ENCODE data around the gene PDGFA.

PDGFA gene

DNA sequence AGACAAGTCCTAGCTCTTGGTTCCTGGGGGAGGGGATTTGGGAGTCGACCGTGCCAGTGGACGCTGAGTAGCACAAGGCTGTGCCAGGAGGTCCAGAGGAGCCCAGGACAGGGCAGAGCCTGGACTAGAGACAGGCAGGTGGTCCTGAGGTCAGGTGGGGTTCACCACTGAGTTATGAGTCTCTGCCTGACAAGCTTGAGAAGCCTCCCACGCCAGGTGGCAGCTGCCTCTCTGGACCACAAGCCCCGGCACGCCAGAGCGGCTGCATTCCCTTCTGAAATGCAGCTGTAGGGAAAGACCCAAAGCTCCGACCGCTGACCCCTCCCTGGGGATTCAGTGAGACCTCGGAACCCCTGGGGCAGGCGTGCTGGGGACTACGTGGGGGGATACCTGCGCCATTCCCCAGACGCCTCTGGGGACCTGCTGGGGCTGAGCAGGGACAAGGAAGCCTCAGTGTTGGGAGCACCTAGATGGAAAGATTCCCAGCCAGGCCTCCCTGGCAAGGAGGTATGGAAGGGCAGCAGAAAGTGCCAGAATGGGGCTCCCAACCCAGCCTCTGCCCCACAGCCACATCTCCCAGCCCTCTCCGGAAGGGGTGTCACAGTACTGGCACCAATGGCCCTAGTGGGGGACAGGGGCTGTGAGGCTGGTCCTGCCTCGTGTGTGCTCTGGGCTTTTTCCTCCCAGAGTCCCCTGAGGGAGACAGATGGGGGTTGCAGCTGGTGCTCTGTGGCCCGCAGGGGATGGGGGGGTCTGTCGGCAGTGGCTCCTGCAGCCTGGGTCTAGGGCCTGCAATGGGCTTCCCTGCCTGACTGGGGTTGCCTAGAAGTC, 29.0 kb downstream of the PDGFA start:
- DNase-seq (ENCODE audit: low read depth): no peak

DNA sequence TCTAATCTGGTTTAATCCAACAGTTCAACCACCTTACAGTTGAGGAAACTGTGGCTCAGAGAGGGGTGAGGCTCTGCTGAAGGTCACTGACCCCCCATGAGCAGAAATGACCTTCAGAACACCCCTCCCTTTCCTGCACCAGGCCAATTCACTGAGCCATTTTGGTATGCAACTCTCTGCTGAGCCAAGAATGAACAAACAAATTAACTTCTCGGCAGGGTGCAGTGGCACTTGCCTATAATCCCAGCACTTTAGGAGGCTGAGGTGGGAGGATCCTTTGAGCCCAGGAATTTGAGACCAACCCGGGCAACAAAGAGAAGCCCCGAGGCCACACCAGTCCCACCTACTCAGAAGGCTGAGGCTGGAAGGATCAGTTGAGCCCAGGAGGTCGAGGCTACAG, 29.8 kb downstream of the PDGFA start:
- DNase-seq (ENCODE audit: low read depth): no peak

DNA sequence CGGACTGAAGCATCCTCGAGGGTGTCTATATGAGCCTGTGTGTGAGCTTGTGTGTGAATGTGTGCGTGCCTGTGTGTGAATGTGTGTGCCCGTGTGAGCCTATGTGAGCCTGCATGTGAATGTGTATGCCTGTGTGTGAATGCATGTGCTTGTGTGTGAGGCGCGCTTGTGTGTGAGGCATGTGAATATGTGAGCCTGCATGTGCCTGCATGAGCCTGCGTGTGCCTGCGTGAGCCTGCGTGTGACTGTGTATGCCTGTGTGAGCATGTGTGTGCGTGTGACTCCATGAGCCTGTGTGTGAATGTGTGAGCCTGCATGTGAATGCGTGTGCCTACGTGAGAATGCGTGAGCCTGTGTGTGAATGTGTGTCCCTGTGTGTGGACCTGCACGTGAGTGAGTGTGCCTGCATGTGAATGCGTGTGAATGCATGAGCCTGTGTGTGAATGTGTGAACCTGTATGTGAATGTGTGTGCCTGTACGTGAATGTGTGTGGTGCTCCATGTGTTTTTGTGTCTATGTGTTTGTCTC, 33.4 kb downstream of the PDGFA start:
- DNase-seq (ENCODE audit: low read depth): no peak

DNA sequence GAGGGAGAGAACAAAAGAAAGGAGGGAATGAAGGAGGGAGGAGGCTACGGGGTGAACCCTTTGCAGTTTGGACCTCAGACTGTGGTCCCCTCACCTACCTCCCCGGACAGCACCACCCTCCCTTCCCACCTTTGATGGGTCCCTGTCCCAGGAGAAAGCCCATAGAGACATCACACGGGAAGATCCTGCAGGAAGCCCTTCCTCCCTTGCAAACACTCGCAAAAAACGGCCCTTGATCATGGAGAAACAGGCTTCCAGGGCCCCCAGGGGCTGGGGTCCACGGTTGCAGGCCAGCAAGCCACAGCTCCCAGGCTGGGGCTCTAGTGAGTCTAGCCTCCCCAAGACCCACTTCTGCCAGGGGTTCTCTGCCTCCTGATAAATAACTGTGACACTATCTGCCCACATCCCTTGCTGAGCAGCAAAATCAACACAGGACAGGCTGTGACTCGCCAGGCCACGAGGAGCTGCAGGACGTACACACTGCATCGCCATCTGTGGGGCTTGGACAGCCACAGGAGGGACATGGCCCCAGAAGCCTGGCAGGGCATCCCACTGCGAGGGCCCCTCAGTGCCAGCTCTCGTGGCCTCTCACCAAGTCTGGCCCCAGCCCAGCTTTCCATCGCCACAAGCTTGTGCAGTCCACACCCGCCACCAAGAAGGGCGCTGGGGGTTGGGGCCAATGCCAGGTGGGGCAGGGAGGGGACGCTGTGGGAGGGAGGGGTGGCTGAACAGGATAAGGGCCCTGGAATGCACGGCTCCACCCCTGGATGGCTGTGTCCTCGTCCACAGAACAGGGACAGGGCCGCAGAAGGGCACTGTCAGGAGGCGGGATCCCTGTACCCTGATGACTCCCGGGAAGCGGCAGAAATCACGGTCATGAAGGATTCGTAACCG, 34.2 kb downstream of the PDGFA start:
- no peak for DNase-seq (ENCODE audit: low read depth)

DNA sequence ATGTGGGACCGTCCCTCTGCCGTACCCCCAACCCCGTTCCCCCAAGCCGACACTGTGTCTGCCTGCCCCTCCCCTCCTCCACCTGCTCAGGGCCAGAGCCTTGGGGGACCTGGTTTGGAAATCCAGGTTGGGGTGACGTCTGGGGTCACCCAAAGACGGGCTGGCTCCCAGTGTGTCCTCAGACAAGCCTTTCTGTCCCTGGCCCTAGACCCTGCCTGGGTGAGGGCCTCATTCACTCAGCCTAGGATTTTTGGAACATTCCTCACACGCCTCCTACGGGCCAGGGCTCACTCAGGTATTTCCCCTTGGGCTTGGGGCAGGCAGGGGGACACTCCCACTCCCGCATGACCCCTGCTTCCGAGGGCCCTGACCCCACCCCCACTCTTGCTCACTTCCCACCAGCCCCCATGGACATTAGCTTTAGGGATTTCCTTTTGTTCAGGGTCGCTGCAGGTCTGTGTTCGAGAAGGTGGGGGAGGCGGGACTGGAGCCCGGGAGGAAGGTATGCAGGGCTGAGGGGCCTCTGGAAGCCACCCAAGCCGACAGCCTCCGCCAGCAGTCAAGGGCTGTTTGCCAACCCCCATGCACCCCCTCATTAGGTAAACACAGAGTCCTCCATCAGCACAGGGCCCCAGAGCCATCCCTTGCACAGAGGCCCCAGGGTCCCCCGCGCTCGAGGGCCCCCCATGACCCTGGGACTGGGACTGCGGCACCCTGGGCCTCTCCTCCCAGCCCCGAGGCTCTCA, 35.1 kb downstream of the PDGFA start:
- DNase-seq (ENCODE audit: low read depth): no peak

DNA sequence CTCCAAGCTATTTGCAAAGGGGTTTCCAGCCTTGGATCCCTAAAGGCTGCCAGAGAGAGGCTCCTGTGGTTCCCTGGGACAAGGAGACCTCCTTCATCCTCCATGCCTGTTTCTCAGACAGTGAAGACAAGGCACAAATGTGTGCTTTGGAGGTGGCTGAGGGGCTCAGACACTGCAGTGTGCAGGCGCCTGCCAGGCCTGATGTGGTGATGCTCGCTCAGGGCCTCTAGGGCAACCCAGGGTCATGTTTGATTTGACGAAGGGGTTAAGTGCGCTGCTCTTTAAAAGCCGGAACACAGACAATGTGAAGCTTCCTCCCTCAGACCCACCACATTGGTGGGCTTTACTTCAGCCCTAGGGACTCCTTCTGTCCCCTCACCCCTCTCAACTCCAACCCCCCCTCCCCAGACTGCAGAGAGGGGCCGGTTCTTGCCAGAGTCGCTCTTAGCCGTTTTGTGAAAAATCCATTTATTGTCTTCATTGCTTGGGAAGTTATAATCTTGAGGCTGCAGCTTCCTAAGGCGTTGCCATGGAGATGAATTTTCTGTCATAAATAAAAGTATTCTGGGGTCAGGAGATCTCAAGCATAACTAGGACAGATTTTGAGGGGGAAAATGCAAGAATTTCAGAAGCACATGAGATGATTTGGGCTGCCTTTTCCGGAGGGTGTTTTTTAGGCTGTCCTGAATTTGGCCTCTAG, 35.8 kb downstream of the PDGFA start:
- no peak for DNase-seq (ENCODE audit: low read depth)

DNA sequence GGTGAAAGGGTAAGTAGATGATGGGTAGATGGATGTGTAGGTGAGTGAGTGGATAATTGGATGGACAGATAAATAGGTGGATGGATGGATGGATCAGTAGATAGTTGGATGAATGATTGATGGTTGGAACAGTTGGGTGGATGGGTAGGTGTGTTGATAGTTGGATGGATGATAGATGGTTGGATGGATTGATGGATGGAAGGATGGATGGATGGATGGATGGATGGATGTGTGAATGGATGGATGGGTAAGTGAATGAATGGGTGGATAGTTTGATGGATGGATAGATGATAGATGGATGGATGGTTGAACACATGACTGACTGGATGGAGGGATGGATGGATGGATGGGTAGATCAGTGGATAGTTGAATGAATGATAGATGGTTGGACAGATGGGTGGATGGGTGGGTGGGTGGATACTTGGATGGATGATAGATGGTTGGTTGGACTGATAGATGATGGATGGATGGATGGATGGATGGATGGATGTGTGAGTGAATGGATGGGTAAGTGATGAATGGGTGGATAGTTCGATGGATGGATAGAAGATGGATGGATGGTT, 37.0 kb downstream of the PDGFA start:
- no peak for DNase-seq (ENCODE audit: low read depth)

DNA sequence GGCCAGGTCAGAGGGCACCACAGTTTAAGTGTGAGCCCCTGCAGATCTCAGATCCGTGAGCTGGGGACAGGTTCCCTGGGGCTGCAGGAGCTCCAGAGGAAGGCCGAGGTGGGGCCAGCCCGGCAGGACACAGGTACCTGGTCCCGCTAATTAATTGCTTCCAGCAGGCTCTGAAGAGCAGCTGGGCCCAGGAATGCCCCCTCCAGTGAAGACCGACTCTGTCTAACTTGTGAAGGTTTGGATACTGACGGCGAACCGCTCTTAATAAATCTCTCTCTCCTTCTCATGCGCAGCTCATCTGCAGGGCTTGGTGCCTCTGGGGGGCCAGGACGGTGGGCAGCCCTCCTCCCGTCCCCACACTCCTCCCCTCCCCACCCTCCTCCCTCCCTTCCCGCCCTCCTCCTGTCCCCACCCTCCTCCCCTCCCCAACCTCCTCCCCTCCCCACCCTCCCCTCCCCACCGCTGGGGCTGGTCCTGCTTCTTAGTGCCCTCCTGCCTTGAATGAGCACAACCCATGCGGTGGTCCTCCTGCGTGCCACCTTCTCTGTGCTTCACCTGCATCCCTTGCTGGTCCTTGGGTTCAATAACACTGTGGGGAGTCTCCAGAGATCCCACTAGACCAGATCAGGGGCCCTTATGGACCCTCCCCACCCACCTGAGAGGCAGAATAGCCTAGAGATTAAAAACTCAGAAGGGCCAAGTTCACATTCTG, 38.3 kb downstream of the PDGFA start:
- no peak for DNase-seq (ENCODE audit: low read depth)

DNA sequence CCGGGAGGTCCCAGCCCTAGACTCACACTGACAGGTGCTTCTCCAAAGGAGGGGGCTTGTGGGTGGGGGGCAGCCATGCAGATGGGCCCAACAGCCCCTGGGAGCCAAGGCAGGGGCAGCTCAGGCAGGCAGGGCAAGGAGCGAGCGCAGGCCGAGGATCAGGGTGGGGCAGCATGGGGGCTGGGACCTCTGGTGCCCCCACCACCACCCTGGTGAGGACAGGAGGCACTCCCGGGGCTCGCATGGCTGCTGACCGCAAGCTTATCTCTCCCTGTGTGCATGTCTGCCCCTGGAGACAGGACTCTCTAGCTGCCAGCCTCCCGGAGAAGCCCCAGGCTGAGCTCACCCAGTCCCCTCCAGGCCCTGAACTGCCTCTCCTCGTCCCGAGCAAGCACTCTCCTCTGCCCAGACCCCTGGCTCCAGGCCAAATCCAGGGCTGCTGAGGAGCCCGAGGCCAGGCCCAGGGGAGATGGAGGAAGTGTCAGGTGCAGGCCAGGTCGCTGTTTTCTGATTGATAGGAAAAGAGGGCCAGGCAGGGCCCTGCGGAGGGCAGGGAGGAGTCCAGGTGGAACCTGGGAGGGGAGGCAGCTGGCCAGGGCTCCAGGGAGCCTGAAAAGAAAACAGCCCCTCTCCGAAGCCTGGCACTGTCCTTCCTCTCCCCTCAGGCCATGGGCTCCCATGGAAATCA, 39.0 kb downstream of the PDGFA start:
- no peak for DNase-seq (ENCODE audit: low read depth)

DNA sequence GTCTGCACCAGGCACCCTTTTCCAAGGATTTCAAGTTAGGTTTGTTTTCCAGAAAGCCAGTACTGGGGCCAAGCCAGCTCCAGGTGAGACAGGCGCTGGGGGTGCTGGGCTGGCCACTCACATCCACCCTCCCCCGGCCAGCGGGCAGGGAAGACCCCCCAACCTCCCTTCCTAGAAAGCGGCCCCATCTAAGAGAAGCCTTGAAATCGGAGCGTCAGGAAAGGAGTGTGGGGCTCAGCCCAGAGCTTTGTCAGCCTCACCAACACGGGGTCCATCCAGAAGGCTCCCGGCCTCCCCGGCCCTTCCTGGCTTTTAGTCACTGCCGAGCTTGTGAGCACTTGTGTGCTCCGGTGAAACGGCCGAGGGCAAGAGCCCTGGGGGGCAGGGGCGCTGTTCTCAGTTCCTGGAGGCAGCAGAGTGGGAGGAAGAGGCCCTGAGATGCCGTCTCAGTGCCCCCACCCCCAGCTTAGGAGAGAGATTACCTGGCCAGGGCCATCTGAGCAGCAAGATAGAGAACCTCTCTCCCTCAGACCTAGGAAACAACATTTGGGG, 39.6 kb downstream of the PDGFA start:
- DNase-seq (ENCODE audit: low read depth): no peak

DNA sequence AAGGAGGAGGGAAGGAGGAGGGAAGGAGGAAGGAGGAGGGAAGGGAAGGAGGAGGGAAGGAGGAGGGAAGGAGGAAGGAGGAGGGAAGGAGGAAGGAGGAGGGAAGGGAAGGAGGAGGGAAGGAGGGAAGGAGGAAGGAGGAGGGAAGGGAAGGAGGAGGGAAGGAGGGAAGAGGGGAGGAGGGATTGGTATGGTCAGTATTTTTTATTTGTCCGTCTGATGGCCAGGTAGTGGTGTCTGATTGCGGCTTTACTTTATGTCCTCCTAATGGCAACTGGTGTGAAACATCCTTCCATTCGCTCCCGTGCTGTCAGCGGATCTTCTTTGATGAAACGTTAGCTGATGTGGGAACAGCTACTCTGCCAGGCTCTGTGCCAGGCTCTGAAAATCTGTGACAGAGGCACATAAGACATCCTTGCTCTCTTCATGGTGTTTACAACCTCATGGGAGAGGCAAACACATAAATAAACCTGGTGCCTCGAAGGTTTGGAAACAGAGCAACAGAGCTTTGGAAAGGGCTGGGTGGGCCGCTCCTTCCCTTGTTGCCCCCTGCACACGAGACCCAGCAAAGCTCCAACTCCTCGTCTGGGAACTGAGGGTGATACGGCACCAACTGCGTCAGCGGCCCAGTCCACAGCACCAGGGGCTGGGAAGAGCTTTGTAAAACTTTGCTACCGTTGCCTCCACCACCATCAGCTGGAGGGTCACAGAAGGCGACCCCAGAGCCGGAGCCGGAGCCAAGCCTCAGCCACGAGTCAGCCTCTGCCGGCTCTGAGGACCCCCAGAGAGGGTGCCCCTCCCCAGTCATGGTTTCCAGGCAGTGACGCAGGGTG, 40.3 kb downstream of the PDGFA start:
- no peak for DNase-seq (ENCODE audit: low read depth)

DNA sequence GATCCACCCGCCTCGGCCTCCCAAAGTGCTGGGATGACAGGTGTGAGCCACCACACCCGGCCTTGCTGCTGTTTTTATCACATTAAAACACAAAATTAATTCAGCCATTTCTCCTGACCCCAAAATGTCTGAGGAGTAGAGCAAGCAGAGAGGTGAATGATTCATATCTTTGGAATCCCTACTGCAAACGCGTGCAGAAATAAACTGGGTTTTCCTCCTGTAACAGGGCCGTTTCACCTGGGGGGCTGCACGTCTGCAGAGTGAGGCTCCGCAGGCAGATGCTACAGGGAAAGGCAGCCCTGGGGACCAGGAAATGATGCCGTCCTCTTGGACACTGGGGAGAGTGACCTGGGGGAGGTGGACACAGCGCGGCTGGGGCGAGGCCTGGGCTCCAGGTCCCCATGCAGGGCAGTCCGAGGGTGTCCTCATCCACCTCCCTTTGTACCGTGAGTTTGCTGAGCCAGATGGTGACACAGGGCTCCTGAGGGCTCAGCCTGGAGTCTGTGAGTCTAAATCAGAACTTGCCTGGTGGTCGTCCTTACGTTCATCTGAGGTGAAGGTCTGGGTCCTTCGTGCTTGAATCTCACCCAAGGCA, 41.9 kb downstream of the PDGFA start:
- no peak for DNase-seq (ENCODE audit: low read depth)

DNA sequence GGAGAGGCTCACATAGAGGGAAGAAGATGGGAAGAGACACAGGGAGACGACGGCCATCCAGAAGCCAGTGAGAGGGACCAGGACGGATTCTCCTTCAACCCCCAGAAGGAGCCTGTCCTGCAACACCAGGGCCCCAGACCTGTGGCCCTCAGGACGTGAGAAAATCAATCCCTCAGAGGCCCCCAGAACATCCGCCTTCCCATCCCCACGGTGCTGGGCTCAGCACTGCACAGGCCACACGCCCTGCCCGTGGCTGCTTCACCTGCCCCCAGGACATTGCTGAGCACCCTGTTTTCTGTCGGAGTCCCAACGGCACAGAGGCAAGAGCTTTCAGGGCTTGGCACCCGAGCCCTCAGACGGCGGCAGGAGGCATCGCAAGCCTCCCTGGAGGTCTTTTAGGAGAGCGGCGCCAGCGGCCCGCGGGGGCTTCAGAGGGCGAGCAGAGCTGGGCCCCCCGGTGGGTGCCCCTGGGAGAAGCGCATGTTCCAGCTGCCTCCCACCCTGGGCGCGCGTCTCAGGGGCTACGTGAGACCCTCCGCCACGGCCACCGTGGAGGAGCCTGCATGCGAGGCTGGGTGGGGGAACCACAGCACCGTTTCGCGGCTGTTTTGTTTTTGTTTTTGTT, 42.8 kb downstream of the PDGFA start:
- DNase-seq (ENCODE audit: low read depth): no peak

DNA sequence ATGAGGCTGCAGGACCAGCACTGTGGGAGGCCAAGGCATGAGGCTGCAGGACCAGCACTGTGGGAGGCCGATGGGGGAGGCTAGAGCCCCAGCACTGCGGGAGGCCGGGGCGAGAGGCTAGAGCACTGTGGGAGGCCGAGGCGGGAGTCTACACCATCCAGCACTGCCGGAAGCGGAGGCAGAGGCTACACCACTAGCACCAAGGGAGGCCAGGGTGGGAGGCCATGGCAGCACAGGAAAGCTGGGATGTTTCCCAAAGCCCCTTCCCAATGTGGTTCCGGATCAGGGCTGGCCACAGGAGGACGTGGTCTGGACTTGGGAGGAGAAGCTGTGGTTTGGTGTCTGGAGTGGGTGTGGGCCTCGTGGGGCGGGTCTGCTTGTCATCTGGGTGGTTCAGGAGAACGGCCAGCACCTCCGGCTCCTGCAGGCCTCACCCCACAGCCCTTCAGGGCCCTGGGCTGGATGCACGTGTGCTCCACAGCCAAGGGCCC, 43.6 kb downstream of the PDGFA start:
- DNase-seq (ENCODE audit: low read depth): no peak

DNA sequence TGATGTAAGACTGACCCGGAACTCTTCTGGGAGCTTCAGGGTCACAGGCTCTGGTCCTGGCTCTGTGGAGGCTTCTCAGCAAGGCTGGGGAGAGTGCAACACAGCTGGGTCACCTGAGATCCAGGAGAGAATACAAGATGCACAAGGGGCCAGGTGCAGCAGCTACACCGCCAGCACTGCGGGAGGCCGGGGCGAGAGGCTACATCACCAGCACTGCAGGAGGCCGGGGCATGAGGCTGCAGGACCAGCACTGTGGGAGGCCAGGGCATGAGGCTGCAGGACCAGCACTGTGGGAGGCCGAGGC, 44.3 kb downstream of the PDGFA start:
- no peak for DNase-seq (ENCODE audit: low read depth)

DNA sequence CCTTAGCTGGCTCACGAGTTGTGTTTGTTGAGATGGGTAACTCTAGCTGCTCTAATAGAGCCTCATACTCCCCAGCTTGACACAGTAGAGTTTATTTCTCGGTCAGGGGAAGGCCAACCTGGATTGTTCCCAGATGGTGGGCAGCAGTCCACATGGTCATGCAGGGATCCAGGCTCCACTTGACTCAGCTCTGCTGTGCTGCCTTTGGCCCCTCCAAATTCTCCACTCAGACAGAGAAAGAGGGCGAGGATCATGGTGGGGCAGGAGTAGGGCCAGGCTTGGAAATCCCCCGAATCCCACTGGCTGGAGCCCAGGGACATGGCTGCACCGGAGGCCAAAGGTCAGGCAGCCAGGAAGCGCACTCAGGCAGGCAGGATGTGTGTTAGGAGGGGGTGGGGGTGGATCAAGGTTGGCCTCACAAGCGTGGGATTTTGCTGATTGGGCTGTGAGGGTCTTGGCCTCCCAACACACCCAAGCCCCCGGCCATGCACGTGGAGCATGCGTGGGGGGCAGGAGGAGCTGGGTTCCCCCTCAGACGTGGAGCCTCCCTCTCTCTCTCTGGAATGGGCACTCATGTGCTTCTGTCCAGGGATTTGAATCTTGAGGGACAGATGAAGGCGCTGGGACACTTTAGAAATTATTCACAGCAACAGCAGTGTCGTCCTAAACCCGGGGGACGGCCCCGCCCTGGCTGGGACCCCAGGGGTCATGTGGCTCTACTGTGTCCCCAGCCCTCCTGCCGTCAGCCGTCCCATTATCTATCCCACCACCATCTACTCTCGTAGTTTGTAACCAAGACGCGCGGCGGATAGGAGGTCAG, 44.8 kb downstream of the PDGFA start:
- no peak for DNase-seq (ENCODE audit: low read depth)
